DND-41 (cell line): ENCODE data around the gene CD164.

Experiments used
- ATAC-seq: fragments of 200-7000 bp; cut with Tn5 transposase; 3 replicates; pipeline ENCODE4 v1.9.1; 2021; ENCODE audit warnings: low read depth; ENCODE audit not compliant: insufficient read depth
- DNase-seq: peaks from one replicate; pipeline ENCODE4 v3.0.0-alpha.2; 2020
- H2AFZ ChIP-seq: 2 replicates; pipeline ENCODE4 v1.6.0; 2012; ENCODE audit warnings: low read depth, low read length
- H3K27ac ChIP-seq: 2 replicates; pipeline ENCODE4 v1.5.1; 2012; ENCODE audit warnings: low read length, inconsistent platforms
- H3K27me3 ChIP-seq: fragments of 200-600 bp; sonication (generic); 2 replicates; pipeline ENCODE4 v1.6.0; 2012; ENCODE audit warnings: low read length, mild to moderate bottlenecking, inconsistent platforms; ENCODE audit not compliant: insufficient read depth, poor library complexity
- H3K36me3 ChIP-seq: 2 replicates; pipeline ENCODE4 v1.5.1; 2012; ENCODE audit warnings: low read length, inconsistent platforms; ENCODE audit not compliant: insufficient read depth
- H3K4me1 ChIP-seq: 2 replicates; pipeline ENCODE4 v1.5.1; 2012; ENCODE audit warnings: mild to moderate bottlenecking, low read length; ENCODE audit not compliant: insufficient read depth
- H3K4me2 ChIP-seq: 2 replicates; pipeline ENCODE4 v1.6.0; 2012; ENCODE audit warnings: mild to moderate bottlenecking, moderate library complexity, low read length, inconsistent platforms; ENCODE audit not compliant: insufficient read depth
- H3K4me3 ChIP-seq, 2 experiments: fragments of 200-600 bp in 1 of 2; shearing (Covaris generic) in 1 of 2; 2 replicates each; pipeline ENCODE4 v1.5.1; 2012 to 2016; ENCODE audit warnings: inconsistent platforms in 2 of 2, low read length in 2 of 2, mild to moderate bottlenecking in 2 of 2, low read depth in 1 of 2, moderate library complexity in 1 of 2
- H3K79me2 ChIP-seq: 2 replicates; pipeline ENCODE4 v1.6.0; 2012; ENCODE audit warnings: low read length, inconsistent platforms; ENCODE audit not compliant: insufficient read depth
- H3K9ac ChIP-seq: 2 replicates; pipeline ENCODE4 v1.6.0; 2012; ENCODE audit warnings: low read depth, mild to moderate bottlenecking, inconsistent platforms, low read length, moderate library complexity
- H3K9me3 ChIP-seq: 2 replicates; pipeline ENCODE4 v1.5.1; 2012; ENCODE audit warnings: low read length, moderate library complexity, mild to moderate bottlenecking, inconsistent platforms; ENCODE audit not compliant: insufficient read depth, severe bottlenecking
- H4K20me1 ChIP-seq: 2 replicates; pipeline ENCODE4 v1.6.0; 2012; ENCODE audit warnings: low read length; ENCODE audit not compliant: insufficient read depth
- EZH2 ChIP-seq: IDR thresholded peaks from 3 replicates; pipeline ENCODE4 v1.6.1; 2012; ENCODE audit warnings: borderline replicate concordance, low read depth, mild to moderate bottlenecking, moderate library complexity, low read length, inconsistent platforms; ENCODE audit not compliant: severe bottlenecking
- TF ChIP-seq, protein P1 (sequence below): IDR thresholded peaks from 2 replicates; pipeline ENCODE4 v1.5.1; 2012; ENCODE audit warnings: borderline replicate concordance, low read length, moderate library complexity, mild to moderate bottlenecking; ENCODE audit not compliant: poor library complexity, severe bottlenecking; ENCODE audit errors: extremely low read depth

Gene CD164

GRCh38 chr6:109316909-109317308 is 65.4 kb downstream of the CD164 start:
- no peak overlapping the region for H2AFZ ChIP-seq
- H3K4me3 ChIP-seq: no peak overlapping the region
- H4K20me1 ChIP-seq: no peaks in the 10 kb centered on the region
- H3K9me3 ChIP-seq: no peaks in the 10 kb centered on the region
- H3K27ac ChIP-seq: no peak overlapping the region
- TF ChIP-seq, protein P1, sequence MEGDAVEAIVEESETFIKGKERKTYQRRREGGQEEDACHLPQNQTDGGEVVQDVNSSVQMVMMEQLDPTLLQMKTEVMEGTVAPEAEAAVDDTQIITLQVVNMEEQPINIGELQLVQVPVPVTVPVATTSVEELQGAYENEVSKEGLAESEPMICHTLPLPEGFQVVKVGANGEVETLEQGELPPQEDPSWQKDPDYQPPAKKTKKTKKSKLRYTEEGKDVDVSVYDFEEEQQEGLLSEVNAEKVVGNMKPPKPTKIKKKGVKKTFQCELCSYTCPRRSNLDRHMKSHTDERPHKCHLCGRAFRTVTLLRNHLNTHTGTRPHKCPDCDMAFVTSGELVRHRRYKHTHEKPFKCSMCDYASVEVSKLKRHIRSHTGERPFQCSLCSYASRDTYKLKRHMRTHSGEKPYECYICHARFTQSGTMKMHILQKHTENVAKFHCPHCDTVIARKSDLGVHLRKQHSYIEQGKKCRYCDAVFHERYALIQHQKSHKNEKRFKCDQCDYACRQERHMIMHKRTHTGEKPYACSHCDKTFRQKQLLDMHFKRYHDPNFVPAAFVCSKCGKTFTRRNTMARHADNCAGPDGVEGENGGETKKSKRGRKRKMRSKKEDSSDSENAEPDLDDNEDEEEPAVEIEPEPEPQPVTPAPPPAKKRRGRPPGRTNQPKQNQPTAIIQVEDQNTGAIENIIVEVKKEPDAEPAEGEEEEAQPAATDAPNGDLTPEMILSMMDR: no peak
- TF ChIP-seq EZH2: no peak
- no peaks in the 10 kb centered on the region for H3K36me3 ChIP-seq
- H3K27me3 ChIP-seq: no peaks in the 10 kb centered on the region
- no peak overlapping the region for H3K4me2 ChIP-seq
- DNase-seq: no peak
- no peak overlapping the region for H3K9ac ChIP-seq
- H3K4me1 ChIP-seq: no peaks in the 10 kb centered on the region
- ATAC-seq: no peak
- H3K79me2 ChIP-seq: no peaks in the 10 kb centered on the region
